Aorta (tissue), 5 donors: ENCODE results near the gene NDRG2. TPM values are rescaled to one million over a fixed set of nuclear protein-coding genes. Genes with fewer than 3 reads are reported as not detected.
A peak's percentile ranks its signal among the peaks of the same experiment; 100 is the strongest.

Experiments used
- ATAC-seq: fragments of 200-7000 bp; cut with Tn5 transposase; one replicate; pipeline ENCODE4 v1.9.1; 2022; ENCODE audit warnings: moderate library complexity; ENCODE audit not compliant: low FRiP score
- DNase-seq, 2 donors: peaks; one replicate each; pipeline ENCODE4 v3.0.0-alpha.2; 2020
- H3K27ac ChIP-seq, 2 donors: one replicate each; pipeline ENCODE4 v1.5.1; 2013; ENCODE audit warnings: low read length in 2 of 2, mild to moderate bottlenecking in 2 of 2, moderate library complexity in 2 of 2, control low read depth in 1 of 2, inconsistent platforms in 1 of 2, low read depth in 1 of 2
- H3K27me3 ChIP-seq, 2 donors: one replicate each; pipeline ENCODE4 v1.6.1; 2013; ENCODE audit warnings: control low read depth in 1 of 2, low read length in 1 of 2, mild to moderate bottlenecking in 1 of 2, moderate library complexity in 1 of 2; ENCODE audit not compliant: insufficient read depth in 2 of 2, control insufficient read depth in 1 of 2
- H3K36me3 ChIP-seq, 2 donors: one replicate each; pipeline ENCODE4 v1.6.1; 2013; ENCODE audit warnings: control low read depth in 1 of 2, low read length in 1 of 2, mild to moderate bottlenecking in 1 of 2; ENCODE audit not compliant: insufficient read depth in 2 of 2, control insufficient read depth in 1 of 2
- H3K4me1 ChIP-seq, 2 donors: one replicate each; pipeline ENCODE4 v1.6.1; 2013; ENCODE audit warnings: low read length in 2 of 2, control low read depth in 1 of 2, mild to moderate bottlenecking in 1 of 2, moderate library complexity in 1 of 2; ENCODE audit not compliant: insufficient read depth in 2 of 2, control insufficient read depth in 1 of 2
- H3K4me3 ChIP-seq, 2 donors: one replicate each; pipeline ENCODE4 v1.5.1; 2013; ENCODE audit warnings: low read length in 2 of 2, control low read depth in 1 of 2, mild to moderate bottlenecking in 1 of 2
- H3K9me3 ChIP-seq: one replicate; pipeline ENCODE4 v1.6.1; 2013; ENCODE audit warnings: mild to moderate bottlenecking, low read length; ENCODE audit not compliant: control insufficient read depth
- WGBS, 2 donors: extraction: QIAGEN DNeasy Blood & Tissue Kit; methylation state at CpG; one replicate each; pipeline ENCODE4 v1.1.7; 2013; 5-methylcytosine and 5-hydroxymethylcytosine counted together
- intact Hi-C, 2 donors: fragments of 100-400 bp; cut with DNase I; formaldehyde crosslinking; loops; one replicate each; pipeline versions ENCODE4 v1.14.2 to v1.15.0; 2022
- polyA plus RNA-seq, 2 donors: library from polyadenylated mRNA; stranded (reverse); fragments of 200-250 nt; gene quantifications; one replicate each; pipeline ENCODE4 v1.2.3, GENCODE V29; 2013
- total RNA-seq, 2 donors: library from RNA; stranded (reverse); fragmentation: NEBNext Ultra II Directional; extraction: Animal tissue kit (Norgen Biotek cat#: 25700); gene quantifications; one replicate each; pipeline ENCODE4 v1.2.1, GENCODE V29; 2021
- donor health status: healthy with polysubstance abuse.
- donor health status: Bipolar disorder and iron deficiency.
- donor health status: DM: no; HTN: no; CAD: no.
- donor health status: DM: no; HTN: no; CAD: no.
- donor health status: DM: yes; HTN: yes; CAD: no.

NDRG2 gene
- total and polyA plus RNA-seq, 4 donors = 68.7 to 196 (median 95.4) TPM

- Histone ChIP-seq H3K27me3 (no peaks in the 10 kb centered on the region), H3K36me3 (no peaks in the 10 kb centered on the region), H3K27ac (no peak within 1 kb of the TSS), H3K4me1 (peaks cover 0 to 3% of the 10 kb centered on the region in 2 donors), H3K9me3 (no peaks in the 10 kb centered on the region), H3K4me3 (no peak within 1 kb of the TSS)
- ATAC-seq (no peak), DNase-seq (no peak)
- intact Hi-C loops = loop anchor here in 1 of 2 donors (5.0 kb wide), 1 partner anchor 62 kb away; no protein-coding TSS in a partner anchor
- 95 to 96% methylated on average over 5 of the region's 5 CpGs for WGBS, 2 donors
These were observed 5.1 kb upstream of the NDRG2 start, which contains the start of gene TPPP2 for GRCh38 chr14:21029917-21030316. Gene TPPP2, plus strand, starts transcription at chr14:21030217. Its CDS starts 365 bp downstream, at chr14:21030582.

- no peaks in the 10 kb centered on the region for H3K9me3 ChIP-seq
- intact Hi-C loops = loop anchor here in 1 of 2 donors (5.0 kb wide), 1 partner anchor 65 kb away; no protein-coding TSS in a partner anchor
- no peaks in the 10 kb centered on the region for H3K27me3 ChIP-seq
- peak overlapping the region; percentile 58 to 62 for H3K27ac ChIP-seq
- H3K4me1 ChIP-seq = peaks cover 0 to 3% of the 10 kb centered on the region in 2 donors
- 4 to 10% methylated on average over 3 of the region's 3 CpGs for WGBS, 2 donors
- DNase-seq (no peak), ATAC-seq (no peak)
- no peak overlapping the region for H3K4me3 ChIP-seq
- H3K36me3 ChIP-seq = no peaks in the 10 kb centered on the region
These were observed 2.1 kb upstream of the NDRG2 start for GRCh38 chr14:21026988-21027315.

GRCh38 chr14:21026274-21026987 lies 1.6 kb upstream of the NDRG2 start:
- intact Hi-C loops = loop anchor here in 1 of 2 donors (5.0 kb wide), 1 partner anchor 66 kb away; no protein-coding TSS in a partner anchor
- no peaks in the 10 kb centered on the region for H3K9me3 ChIP-seq
- no peak overlapping the region for H3K4me3 ChIP-seq
- H3K36me3 ChIP-seq = no peaks in the 10 kb centered on the region
- ATAC-seq (no peak), DNase-seq (no peak)
- H3K4me1 ChIP-seq = peaks cover 0 to 3% of the 10 kb centered on the region in 2 donors
- no peaks in the 10 kb centered on the region for H3K27me3 ChIP-seq
- peak overlapping the region; percentile 62 to 74 for H3K27ac ChIP-seq
- 32 to 37% methylated on average over 7 of the region's 7 CpGs for WGBS, 2 donors

DNA sequence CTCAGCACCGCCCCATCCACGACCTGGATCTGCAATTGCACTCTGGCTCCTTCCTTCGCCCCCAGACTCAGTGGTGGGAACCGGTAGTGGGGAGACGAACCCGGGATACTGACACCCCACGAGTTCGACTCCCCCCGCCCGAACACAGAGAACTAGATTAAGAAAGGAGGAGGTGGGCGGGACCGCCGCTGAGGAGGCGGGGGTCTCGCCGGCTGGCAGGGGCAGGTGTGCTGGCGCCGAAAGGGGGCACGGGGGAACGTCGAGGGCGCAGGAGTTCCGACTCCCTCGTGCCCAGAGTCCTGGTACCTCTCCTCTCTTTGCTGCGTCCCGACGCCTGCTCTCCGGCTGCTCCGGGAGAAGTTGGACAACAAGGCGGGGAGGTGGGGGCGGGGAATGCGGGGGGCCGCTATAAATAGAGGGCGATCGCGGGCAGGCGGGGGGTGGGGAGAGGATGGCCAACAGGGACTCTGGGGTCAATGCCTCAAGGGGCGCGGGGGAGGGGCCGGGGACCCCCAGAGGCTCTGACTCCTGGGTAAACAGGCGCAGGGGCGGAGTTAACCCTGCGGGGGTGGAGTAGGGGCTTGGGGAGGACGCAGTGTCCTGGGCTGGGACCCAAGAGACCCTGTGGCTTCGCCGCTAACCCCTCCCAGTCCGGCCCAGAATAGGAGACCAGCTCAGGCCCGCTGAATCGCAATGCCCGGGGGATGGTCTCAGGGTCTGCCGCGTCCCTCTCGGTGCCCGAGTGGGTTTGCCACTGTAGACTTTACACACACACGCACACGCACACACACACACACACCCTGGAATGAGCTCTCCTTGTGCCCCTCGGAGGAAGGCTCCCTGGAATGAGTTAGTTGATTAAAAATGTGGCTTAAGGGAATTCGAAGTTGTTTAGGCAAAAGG lies 761 bp upstream of the NDRG2 start:
- H3K9me3 ChIP-seq = no peaks in the 10 kb centered on the region
- 3% methylated on average over 53 to 58 of the region's 58 CpGs for WGBS, 2 donors
- peak; percentile 79 for ATAC-seq
- H3K4me3 ChIP-seq = peak overlapping the region; percentile 42 to 63
- no peaks in the 10 kb centered on the region for H3K27me3 ChIP-seq
- peaks cover 0 to 2% of the 10 kb centered on the region in 2 donors for H3K36me3 ChIP-seq
- H3K27ac ChIP-seq = peak overlapping the region; percentile 62 to 91
- peaks cover 0 to 3% of the 10 kb centered on the region in 2 donors for H3K4me1 ChIP-seq
- peak; percentile 60 to 82 for DNase-seq
- intact Hi-C loops = loop anchor here in 1 of 2 donors (5.0 kb wide), 1 partner anchor 67 kb away; no protein-coding TSS in a partner anchor

DNA sequence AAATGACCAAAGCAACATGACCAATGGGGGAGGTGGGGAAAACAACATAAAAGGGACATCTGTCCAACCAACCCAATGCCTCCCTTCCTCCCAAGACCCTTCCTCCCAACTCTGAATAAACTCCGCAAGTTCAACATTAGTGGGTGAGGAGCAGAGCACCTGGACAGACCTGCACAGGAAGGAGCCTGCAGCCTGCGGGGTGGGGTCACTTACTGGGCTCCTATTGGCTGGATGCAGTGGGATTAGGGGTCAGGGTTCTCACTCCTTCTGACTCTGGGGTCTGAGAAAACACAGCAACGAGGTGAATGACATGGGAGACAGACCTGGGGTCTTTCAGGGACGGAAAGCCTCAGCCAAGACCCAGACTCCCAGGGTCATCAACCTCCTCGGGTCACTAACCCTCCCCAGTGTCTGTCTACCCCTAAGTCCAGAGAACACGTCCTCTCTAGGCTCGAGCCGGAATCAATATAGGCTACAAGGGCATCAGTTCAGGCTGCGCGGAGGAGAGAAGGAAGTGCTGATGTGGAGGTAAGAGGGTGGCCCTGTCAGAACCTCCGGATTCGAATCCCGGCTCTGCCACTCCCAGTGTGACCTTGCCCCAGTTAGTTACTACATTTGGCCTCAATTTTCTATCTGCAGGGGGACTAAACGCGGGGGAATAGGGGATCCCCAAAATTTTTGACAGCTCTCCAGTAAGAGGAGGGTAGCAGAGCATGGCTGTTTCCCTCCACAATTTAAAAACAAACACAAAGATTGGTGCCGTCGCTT lies 860 bp downstream of the NDRG2 start:
- peaks cover 0 to 5% of the 10 kb centered on the region in 2 donors for H3K36me3 ChIP-seq
- H3K27me3 ChIP-seq = no peaks in the 10 kb centered on the region
- intact Hi-C loops = no loop called here
- DNase-seq (no peak), ATAC-seq (no peak)
- no peaks in the 10 kb centered on the region for H3K9me3 ChIP-seq
- peak overlapping the region; percentile 42 to 63 for H3K4me3 ChIP-seq
- WGBS, 2 donors = 32 to 38% methylated on average over 17 of the region's 17 CpGs
- H3K27ac ChIP-seq = peak overlapping the region in 1 of 2 donors; percentile 49
- H3K4me1 ChIP-seq = peaks cover 0 to 3% of the 10 kb centered on the region in 2 donors

- H3K27me3 ChIP-seq = no peaks in the 10 kb centered on the region
- H3K4me3 ChIP-seq = no peak overlapping the region
- ATAC-seq (no peak), DNase-seq (peak in 1 of 2 donors; percentile 64)
- 66 to 76% methylated on average over 7 of the region's 7 CpGs for WGBS, 2 donors
- no peak overlapping the region for H3K27ac ChIP-seq
- intact Hi-C loops = no loop called here
- no peaks in the 10 kb centered on the region for H3K9me3 ChIP-seq
- peaks cover 0 to 5% of the 10 kb centered on the region in 2 donors for H3K36me3 ChIP-seq
- H3K4me1 ChIP-seq = peaks cover 0 to 3% of the 10 kb centered on the region in 2 donors
These were observed 1.7 kb downstream of the NDRG2 start for GRCh38 chr14:21023174-21023573.

- 82 to 83% methylated on average over 5 of the region's 5 CpGs for WGBS, 2 donors
- Histone ChIP-seq H3K36me3 (peaks cover 0 to 5% of the 10 kb centered on the region in 2 donors), H3K27ac (no peak overlapping the region), H3K27me3 (no peaks in the 10 kb centered on the region), H3K4me1 (peaks cover 0 to 3% of the 10 kb centered on the region in 2 donors), H3K9me3 (no peaks in the 10 kb centered on the region), H3K4me3 (no peak overlapping the region)
- intact Hi-C loops = no loop called here
- no peak for ATAC-seq
- no peak for DNase-seq
These were observed 2.2 kb downstream of the NDRG2 start for GRCh38 chr14:21022686-21023085.

GRCh38 chr14:21020977-21021545 lies 3.8 kb downstream of the NDRG2 start:
- Histone ChIP-seq H3K27ac (no peak overlapping the region), H3K4me3 (no peak overlapping the region), H3K9me3 (no peaks in the 10 kb centered on the region), H3K36me3 (peaks cover 0 to 5% of the 10 kb centered on the region in 2 donors), H3K4me1 (no peaks in the 10 kb centered on the region), H3K27me3 (no peaks in the 10 kb centered on the region)
- ATAC-seq (no peak), DNase-seq (no peak)
- 87 to 90% methylated on average over 5 of the region's 5 CpGs for WGBS, 2 donors
- intact Hi-C loops = no loop called here
